DND-41 (cell line): ENCODE results near the gene RBP2.

Experiments
- ATAC-seq: fragments of 200-7000 bp; cut with Tn5 transposase; 3 replicates; pipeline ENCODE4 v1.9.1; 2021; ENCODE audit warnings: low read depth; ENCODE audit not compliant: insufficient read depth
- DNase-seq: peaks from one replicate; pipeline ENCODE4 v3.0.0-alpha.2; 2020
- H2AFZ ChIP-seq: 2 replicates; pipeline ENCODE4 v1.6.0; 2012; ENCODE audit warnings: low read depth, low read length
- H3K27ac ChIP-seq: 2 replicates; pipeline ENCODE4 v1.5.1; 2012; ENCODE audit warnings: low read length, inconsistent platforms
- H3K27me3 ChIP-seq: fragments of 200-600 bp; sonication (generic); 2 replicates; pipeline ENCODE4 v1.6.0; 2012; ENCODE audit warnings: low read length, mild to moderate bottlenecking, inconsistent platforms; ENCODE audit not compliant: insufficient read depth, poor library complexity
- H3K36me3 ChIP-seq: 2 replicates; pipeline ENCODE4 v1.5.1; 2012; ENCODE audit warnings: low read length, inconsistent platforms; ENCODE audit not compliant: insufficient read depth
- H3K4me1 ChIP-seq: 2 replicates; pipeline ENCODE4 v1.5.1; 2012; ENCODE audit warnings: mild to moderate bottlenecking, low read length; ENCODE audit not compliant: insufficient read depth
- H3K4me2 ChIP-seq: 2 replicates; pipeline ENCODE4 v1.6.0; 2012; ENCODE audit warnings: mild to moderate bottlenecking, moderate library complexity, low read length, inconsistent platforms; ENCODE audit not compliant: insufficient read depth
- H3K4me3 ChIP-seq, 2 experiments: fragments of 200-600 bp in 1 of 2; shearing (Covaris generic) in 1 of 2; 2 replicates each; pipeline ENCODE4 v1.5.1; 2012 to 2016; ENCODE audit warnings: inconsistent platforms in 2 of 2, low read length in 2 of 2, mild to moderate bottlenecking in 2 of 2, low read depth in 1 of 2, moderate library complexity in 1 of 2
- H3K79me2 ChIP-seq: 2 replicates; pipeline ENCODE4 v1.6.0; 2012; ENCODE audit warnings: low read length, inconsistent platforms; ENCODE audit not compliant: insufficient read depth
- H3K9ac ChIP-seq: 2 replicates; pipeline ENCODE4 v1.6.0; 2012; ENCODE audit warnings: low read depth, mild to moderate bottlenecking, inconsistent platforms, low read length, moderate library complexity
- H3K9me3 ChIP-seq: 2 replicates; pipeline ENCODE4 v1.5.1; 2012; ENCODE audit warnings: low read length, moderate library complexity, mild to moderate bottlenecking, inconsistent platforms; ENCODE audit not compliant: insufficient read depth, severe bottlenecking
- H4K20me1 ChIP-seq: 2 replicates; pipeline ENCODE4 v1.6.0; 2012; ENCODE audit warnings: low read length; ENCODE audit not compliant: insufficient read depth
- CTCF ChIP-seq: IDR thresholded peaks from 2 replicates; pipeline ENCODE4 v1.5.1; 2012; ENCODE audit warnings: borderline replicate concordance, low read length, moderate library complexity, mild to moderate bottlenecking; ENCODE audit not compliant: poor library complexity, severe bottlenecking; ENCODE audit errors: extremely low read depth
- EZH2 ChIP-seq: IDR thresholded peaks from 3 replicates; pipeline ENCODE4 v1.6.1; 2012; ENCODE audit warnings: borderline replicate concordance, low read depth, mild to moderate bottlenecking, moderate library complexity, low read length, inconsistent platforms; ENCODE audit not compliant: severe bottlenecking

Gene RBP2

DNA sequence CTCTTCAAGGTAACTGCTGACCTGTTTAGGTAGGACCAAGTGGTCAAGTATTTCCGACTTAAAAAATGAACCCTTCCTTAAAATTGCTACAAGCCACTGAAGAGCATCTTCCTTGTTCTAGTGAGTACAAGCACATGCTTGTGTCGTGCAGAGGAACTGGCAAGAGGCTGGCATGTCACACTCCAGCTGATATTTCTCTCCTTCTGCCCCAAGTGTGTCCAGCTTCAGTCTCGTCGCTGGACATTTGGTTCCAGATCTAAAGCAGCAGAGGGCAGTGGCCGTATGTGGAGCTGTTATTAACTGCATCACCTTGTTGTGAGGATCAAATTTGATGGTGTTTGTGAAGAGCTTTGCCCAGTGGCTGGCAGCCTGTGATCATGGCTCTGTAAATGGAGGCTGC lies 10.0 kb downstream of the RBP2 start:
- H3K4me2 ChIP-seq = no peak overlapping the region
- peaks cover 3% of the 10 kb centered on the region for H3K27me3 ChIP-seq
- H2AFZ ChIP-seq = no peak overlapping the region
- H3K27ac ChIP-seq = no peak overlapping the region
- H3K36me3 ChIP-seq = no peaks in the 10 kb centered on the region
- H4K20me1 ChIP-seq = no peaks in the 10 kb centered on the region
- H3K4me1 ChIP-seq = no peaks in the 10 kb centered on the region
- no peak for ATAC-seq
- no peak overlapping the region for H3K4me3 ChIP-seq
- no peak for DNase-seq
- no peaks in the 10 kb centered on the region for H3K79me2 ChIP-seq
- no peak for TF ChIP-seq CTCF
- TF ChIP-seq EZH2 = no peak
- no peak overlapping the region for H3K9ac ChIP-seq
- H3K9me3 ChIP-seq = no peaks in the 10 kb centered on the region

DNA sequence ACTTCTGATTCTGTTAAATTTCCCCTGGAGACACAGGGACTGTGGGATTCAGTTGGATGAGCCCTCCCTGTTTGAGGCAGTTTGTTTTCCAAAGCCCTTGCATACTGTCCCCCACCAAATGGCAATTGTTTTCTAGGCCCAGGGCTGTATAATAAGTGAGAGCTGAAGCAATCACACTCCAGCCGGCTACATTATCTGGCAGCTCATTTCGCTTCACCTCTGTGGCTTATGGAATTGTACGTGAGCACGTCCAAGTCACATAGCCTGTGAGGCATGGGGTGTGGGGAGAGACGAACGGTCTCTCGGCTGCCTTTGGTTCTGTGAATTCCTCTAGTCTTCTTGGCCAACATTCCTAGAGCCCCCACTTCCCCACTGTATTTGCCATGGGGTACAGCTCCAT lies 10.7 kb downstream of the RBP2 start:
- ATAC-seq (no peak), DNase-seq (no peak)
- no peaks in the 10 kb centered on the region for H3K4me1 ChIP-seq
- H3K27me3 ChIP-seq = peaks cover 3% of the 10 kb centered on the region
- no peaks in the 10 kb centered on the region for H3K36me3 ChIP-seq
- TF ChIP-seq CTCF (no peak), EZH2 (no peak)
- no peak overlapping the region for H3K4me3 ChIP-seq
- H3K9ac ChIP-seq = no peak overlapping the region
- no peaks in the 10 kb centered on the region for H3K79me2 ChIP-seq
- no peak overlapping the region for H3K4me2 ChIP-seq
- no peaks in the 10 kb centered on the region for H4K20me1 ChIP-seq
- H2AFZ ChIP-seq = no peak overlapping the region
- no peak overlapping the region for H3K27ac ChIP-seq
- H3K9me3 ChIP-seq = no peaks in the 10 kb centered on the region

- H3K27ac ChIP-seq = no peak overlapping the region
- peaks cover 3% of the 10 kb centered on the region for H3K27me3 ChIP-seq
- no peaks in the 10 kb centered on the region for H3K79me2 ChIP-seq
- H3K4me2 ChIP-seq = no peak overlapping the region
- DNase-seq = no peak
- H3K36me3 ChIP-seq = no peaks in the 10 kb centered on the region
- no peak overlapping the region for H3K4me3 ChIP-seq
- no peaks in the 10 kb centered on the region for H4K20me1 ChIP-seq
- no peaks in the 10 kb centered on the region for H3K9me3 ChIP-seq
- H3K9ac ChIP-seq = no peak overlapping the region
- ATAC-seq = no peak
- TF ChIP-seq CTCF = no peak
- no peak for TF ChIP-seq EZH2
- H3K4me1 ChIP-seq = no peaks in the 10 kb centered on the region
- H2AFZ ChIP-seq = no peak overlapping the region
Measured at GRCh38 chr3:139463466-139463865, 12.8 kb downstream of the RBP2 start.

- Histone ChIP-seq H3K9ac (no peak overlapping the region), H3K4me1 (no peaks in the 10 kb centered on the region), H2AFZ (no peak overlapping the region), H3K79me2 (no peaks in the 10 kb centered on the region), H3K4me3 (no peak overlapping the region), H3K27me3 (no peaks in the 10 kb centered on the region), H3K4me2 (no peak overlapping the region), H4K20me1 (no peaks in the 10 kb centered on the region), H3K9me3 (no peaks in the 10 kb centered on the region), H3K36me3 (no peaks in the 10 kb centered on the region), H3K27ac (no peak overlapping the region)
- no peak for ATAC-seq
- TF ChIP-seq EZH2 = no peak
- TF ChIP-seq CTCF = no peak
- no peak for DNase-seq
Measured at GRCh38 chr3:139460529-139460928, 15.8 kb downstream of the RBP2 start.
